Stimulated activated CD8-positive, alpha-beta memory T cell treated with anti-CD3 and anti-CD28 coated beads, Interleukin-12 subunit alpha, Interleukin-12 subunit beta, amount 100 ng/mL, for 4 hours (primary cell): Measurements from ENCODE around the gene PARP9.

Source experiments
- DNase-seq: peaks from one replicate; pipeline ENCODE4 v3.0.0-alpha.2; 2020; ENCODE audit warnings: low read depth

The PARP9 gene

GRCh38 chr3:122564155-122564912, at the start of gene PARP9, which contains the start of gene DTX3L:
TSS of gene PARP9 (minus strand) at chr3:122564300. CDS start at chr3:122559620, 4,680 bp downstream.
TSS of gene DTX3L (plus strand) at chr3:122564338. CDS start at chr3:122564427, 89 bp downstream.
- peak; percentile 78 for DNase-seq

- DNase-seq: no peak
Measured at GRCh38 chr3:122612696-122613095, 48.6 kb upstream of the PARP9 start.

- DNase-seq: no peak
Measured at GRCh38 chr3:122609798-122610559, 45.9 kb upstream of the PARP9 start.

DNA sequence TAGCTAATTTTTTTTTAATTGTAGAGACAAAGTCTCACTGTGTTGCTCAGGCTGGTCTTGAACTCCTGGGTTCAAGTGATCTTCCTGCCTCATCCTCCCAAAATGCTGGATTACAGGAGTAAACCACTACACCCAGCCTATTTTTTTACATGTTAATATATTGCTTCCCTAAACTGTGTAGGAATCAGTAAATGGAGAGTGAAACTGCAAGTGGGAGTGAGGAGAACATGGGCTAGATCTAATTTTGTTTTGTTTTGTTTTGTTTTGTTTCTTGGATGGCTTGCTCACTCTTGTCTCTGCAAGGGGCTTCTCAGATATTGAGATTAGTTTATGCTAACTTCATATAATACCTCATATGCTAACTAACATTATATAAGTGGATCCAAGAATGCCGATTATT, 44.8 kb upstream of the PARP9 start:
- DNase-seq: no peak

GRCh38 chr3:122606330-122606729, 42.2 kb upstream of the PARP9 start:
- no peak for DNase-seq

DNA sequence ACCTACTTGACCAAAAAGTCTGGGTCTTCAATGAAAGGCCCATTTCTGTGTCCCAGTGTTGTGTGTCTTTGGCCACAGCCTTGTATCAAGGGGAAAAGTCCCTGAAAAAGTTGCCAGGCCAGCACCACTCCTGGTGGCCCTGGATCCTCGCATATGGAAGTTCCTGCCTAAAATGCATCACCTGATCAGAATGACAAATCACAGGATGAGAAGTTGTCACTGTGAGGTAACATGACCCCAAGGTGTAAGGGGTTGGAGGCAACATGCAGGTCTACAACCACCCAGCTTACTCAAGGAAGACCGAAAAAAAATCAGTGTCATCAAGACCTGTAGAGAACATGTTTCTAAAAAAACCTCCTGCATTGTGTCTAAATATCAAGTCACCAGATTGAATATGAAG, 39.0 kb upstream of the PARP9 start:
- no peak for DNase-seq

- no peak for DNase-seq
Measured at GRCh38 chr3:122602011-122602710, 38.1 kb upstream of the PARP9 start.

GRCh38 chr3:122598556-122598955, 34.5 kb upstream of the PARP9 start:
- no peak for DNase-seq

GRCh38 chr3:122598151-122598550, 34.1 kb upstream of the PARP9 start:
- DNase-seq: no peak

DNA sequence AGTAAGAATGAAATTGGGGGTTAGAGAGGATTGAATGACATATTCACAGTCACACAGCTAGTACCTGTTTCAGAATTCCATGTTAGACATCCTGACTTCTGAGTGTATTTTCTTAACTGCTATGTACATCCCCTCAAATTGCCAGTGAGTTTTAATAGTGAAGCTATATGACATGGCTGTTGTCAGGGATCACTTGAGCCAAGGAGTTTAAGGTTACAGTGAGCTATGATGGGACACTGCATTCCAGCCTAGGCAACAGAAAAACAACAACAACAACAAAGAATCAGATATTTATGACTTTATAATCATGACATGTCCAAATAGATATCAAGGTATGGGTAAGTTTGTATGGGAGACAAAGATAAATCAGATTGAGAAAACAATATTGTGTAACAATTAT, 29.9 kb upstream of the PARP9 start:
- DNase-seq: no peak

DNA sequence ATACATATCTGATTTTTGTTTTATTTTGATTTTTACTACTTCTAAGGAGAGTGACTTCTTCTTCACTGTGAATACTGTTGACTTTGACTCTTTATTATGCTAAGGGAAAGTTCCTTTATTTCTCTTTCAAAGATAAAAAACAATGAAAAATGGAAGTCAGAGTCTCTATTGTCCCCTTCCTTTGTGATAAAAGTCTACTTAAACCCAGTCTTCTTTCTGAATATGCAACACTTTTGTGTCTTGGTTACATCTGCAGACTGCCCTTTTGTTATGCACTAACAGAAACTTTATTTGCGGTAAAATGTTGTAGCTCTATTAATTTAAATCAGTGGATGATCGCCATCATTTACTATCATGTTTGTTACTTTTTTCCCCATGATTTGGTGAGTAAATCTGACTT, 26.5 kb upstream of the PARP9 start:
- DNase-seq: no peak

DNA sequence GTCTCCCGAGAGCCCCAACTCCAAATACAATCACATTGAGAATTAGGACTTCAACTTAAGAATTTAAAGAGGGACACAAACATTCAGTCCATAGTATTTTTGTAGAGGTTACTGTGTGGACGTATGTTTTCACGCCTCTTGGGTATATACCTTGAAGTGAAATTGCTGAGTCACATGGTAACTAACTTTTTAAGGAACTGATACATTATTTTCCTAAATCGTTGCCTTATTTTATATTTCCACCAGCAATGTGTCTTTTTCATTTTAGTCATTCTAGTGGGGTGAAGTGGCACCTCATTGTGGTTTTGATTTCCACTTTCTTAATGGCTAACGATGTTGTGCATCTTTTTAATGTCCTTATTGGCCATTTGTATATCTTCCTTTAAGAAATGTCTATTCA, 25.2 kb upstream of the PARP9 start:
- no peak for DNase-seq

DNA sequence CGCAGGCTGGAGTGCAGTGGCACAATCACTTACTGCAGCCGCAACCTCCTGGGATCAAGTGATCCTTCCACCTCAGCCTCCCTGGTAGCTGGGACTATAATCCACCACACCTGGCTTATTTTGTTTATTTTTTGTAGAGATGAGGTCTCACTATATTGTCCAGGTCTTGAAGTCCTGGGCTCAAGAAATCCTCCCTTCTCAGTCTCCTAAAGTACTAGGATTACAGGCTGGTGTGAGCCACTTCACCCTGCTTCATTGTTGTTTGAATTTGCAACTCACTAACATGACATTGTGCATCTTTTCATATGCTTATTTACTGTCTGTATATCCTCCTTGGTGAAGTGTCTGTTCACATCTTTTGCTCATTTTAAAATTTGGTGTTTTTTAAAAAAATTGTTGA, 23.5 kb upstream of the PARP9 start:
- DNase-seq: no peak

- DNase-seq: no peak
Measured at GRCh38 chr3:122586773-122587485, 22.8 kb upstream of the PARP9 start.

DNA sequence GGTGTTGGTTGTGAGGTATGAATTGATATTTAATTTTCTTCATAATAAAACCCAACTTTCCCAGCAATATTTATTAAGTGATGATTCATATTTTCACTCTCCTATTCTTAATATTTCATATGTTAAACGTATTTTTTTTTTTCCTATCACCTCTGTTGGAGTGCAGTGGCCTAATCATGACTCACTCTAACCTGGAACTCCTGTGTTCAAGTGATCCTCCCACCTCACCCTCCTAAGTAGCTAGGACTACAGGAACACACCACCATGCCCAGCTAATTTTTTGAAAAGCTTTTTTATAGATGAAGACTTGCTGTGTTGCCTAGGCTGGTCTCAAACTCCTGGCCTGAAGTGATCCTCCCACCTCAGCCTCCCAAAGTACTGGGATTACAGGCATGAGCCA, 22.0 kb upstream of the PARP9 start:
- DNase-seq: no peak

DNA sequence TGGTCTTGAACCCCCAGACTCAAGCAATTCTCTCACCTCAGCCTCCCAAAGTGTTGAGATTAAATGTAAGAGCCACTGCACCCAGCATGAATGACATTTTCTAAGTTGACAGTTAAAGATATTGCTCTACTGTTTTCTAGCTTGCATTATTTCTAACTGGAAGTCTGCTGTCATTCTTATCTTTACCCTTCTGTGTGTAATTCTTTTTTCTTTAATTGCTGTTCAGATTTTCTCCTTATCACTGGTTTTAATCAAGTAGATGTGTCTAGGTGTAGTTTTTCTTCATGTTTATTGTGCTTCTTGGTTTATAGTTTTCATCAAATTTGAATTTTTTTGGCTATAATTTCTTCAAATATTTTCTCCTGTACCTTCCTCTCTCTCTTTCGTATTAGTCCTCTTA, 18.3 kb upstream of the PARP9 start:
- DNase-seq: no peak

- no peak for DNase-seq
Measured at GRCh38 chr3:122581622-122582021, 17.5 kb upstream of the PARP9 start.

- no peak for DNase-seq
Measured at GRCh38 chr3:122580470-122580869, 16.4 kb upstream of the PARP9 start.

DNA sequence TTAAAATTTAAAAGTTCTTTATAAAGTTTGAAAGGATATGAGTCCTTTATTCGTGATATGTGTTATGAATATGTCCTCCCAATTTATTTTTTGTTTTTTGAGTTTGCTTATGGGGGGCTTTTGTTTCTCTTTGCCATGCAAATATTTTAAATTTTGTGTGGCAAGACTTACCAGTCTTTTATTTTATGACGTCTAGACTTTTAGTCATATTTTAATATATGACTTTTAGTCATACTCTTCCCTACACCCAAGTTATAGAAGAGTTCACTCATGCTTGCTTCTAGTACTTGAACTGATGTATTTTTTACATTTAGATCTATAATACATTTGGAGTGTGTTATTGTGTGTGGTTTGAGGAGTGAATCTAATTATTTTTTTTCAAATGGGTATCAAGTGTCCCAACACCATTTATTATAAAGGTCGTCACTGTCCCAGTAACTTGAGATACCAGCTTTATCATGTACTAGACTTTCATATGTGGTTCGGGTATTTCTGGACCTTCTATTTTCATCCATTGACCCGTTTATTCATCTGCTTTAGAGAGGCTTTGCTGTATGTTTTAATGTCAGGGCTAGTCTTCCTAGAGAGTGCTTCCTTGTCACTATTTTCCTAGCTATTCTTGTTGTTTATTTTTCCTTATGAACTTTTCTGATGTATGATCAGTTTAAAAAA, 14.1 kb upstream of the PARP9 start:
- no peak for DNase-seq

DNA sequence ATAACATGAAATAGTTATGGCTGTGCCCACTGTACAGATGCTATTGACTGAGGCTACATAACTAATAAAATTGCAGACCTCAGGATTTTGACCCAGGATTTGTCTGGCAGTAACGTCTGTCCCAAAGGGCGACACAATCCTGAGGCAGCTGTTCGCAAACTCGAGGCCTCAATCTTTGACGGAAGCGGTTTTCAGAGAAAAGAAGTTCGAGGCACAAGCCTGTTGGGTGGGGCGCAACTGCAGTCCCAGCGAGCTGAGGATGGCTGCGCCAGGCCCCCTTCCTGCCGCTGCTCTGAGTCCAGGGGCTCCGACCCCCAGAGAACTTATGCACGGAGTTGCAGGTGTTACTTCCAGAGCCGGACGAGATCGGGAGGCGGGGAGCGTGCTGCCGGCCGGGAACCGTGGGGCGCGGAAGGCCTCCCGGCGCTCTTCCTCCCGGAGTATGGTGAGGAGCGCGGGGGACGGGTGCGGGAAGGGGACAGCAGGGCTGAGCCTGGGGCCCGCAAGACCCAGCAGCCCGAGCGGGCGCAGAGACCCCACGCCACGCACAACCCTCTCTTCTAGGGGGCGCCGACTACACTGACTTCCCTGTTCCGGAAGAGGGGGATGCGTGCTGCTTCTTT, 13.4 kb upstream of the PARP9 start, which contains the start of gene PARP15:
Gene PARP15, plus strand, starts transcription at position 242 of the 623 bp plus-strand sequence. Its CDS starts 18 bp downstream, at position 260.
- DNase-seq: no peak
